Epithelial cell of prostate (primary cell): ENCODE data around the gene MDGA2.
"Not testable (repeated sequence)": the region's sequence is repeated elsewhere in the genome, so short reads cannot be mapped to it uniquely, and the experiment has no call there.

Experiments used
- DNase-seq: peaks from one replicate; pipeline ENCODE4 v3.0.0-alpha.2; 2011; ENCODE audit warnings: low read depth, low spot score
- H3K27ac ChIP-seq: fragments of 450-650 bp; 2 replicates; pipeline ENCODE4 v1.5.1; 2017; ENCODE audit warnings: mild to moderate bottlenecking

MDGA2 gene

DNA sequence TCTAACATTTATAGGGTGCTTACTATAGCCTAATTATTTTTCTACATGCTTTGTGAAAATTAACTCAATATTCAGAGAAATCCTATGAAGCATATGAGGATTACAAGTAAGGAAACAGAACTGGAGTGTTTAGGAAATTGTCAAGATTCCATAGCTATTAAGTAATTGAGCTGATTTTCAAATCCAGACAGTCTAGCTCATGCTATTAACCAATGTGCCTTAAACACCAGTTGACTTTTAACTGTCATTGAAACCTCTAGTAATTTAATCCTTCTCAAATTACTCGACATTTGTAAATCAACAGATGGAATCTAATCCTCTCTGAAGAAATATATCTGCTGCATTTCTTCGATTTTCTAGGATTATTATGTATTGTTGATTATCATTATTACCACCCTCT lies 488.9 kb downstream of the MDGA2 start:
- H3K27ac ChIP-seq: no peak overlapping the region
- DNase-seq: no peak

- DNase-seq: no peak
- no peak overlapping the region for H3K27ac ChIP-seq
Observed at GRCh38 chr14:47179906-47180305, 495.5 kb downstream of the MDGA2 start.

DNA sequence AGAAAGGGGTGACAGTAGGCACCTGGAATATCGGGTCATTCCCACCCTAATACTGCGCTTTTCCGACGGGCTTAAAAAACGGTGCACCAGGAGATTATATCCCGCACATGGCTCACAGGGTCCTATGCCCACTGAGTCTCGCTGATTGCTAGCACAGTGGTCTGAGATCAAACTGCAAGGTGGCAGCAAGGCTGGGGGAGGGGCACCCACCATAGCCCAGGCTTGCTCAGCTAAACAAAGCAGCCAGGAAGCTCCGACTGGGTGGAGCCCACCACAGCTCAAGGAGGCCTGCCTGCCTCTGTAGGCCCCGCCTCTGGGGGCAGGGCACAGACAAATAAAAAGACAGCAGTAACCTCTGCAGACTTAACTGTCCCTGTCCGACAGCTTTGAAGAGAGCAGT lies 503.5 kb downstream of the MDGA2 start:
- H3K27ac ChIP-seq, DNase-seq: not testable (repeated sequence)

DNA sequence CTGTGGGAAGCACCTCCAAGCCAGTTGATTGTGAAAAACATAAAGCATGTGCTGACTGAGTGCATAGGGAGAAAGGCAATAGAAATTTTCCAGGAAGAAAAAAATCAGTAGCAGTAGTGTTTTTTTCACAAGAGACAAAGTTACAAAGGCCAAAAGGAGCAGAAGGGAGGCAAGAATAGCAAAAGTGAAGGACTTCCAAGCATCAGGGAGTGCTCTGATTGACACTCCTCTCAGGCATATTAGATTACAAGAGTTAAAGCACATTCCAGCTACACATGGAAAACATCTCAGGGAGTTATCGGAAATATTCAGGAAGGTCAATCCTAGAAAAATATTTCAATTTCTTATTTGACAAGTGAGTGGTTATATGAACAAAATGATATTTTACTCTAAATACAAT lies 508.0 kb downstream of the MDGA2 start:
- no peak for DNase-seq
- no peak overlapping the region for H3K27ac ChIP-seq

GRCh38 chr14:47155395-47155794 lies 520.0 kb downstream of the MDGA2 start:
- no peak for DNase-seq

DNA sequence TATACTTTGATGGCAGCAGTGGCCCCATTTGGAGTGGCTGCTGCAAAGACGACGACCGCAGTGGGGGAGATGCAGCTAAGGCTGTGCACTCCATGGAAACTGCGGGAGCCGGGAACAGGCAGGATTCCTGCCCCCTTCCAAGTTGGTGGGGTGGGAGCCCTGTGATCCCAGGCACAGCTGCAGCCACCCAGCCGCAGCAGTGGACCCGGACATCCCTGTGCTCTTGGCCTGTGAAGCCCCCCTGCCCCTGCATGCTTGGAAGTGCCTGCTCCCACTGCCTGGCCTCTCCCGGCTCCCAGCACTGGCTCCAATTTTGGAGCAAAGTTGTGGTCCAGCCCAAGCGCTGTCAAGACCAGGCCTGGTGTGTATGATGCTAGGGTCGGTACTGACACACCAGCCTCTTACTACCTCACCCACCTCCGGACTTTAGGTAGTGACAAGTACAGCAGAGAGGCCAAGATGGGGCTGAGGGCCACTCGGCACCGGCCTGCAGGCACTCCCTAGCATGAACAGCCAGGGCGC lies 521.1 kb downstream of the MDGA2 start:
- no peak overlapping the region for H3K27ac ChIP-seq
- DNase-seq: no peak

More at GRCh38 chr14:47155395-47155794, 520.0 kb downstream of the MDGA2 start:
- no peak overlapping the region for H3K27ac ChIP-seq

- no peak for DNase-seq
- H3K27ac ChIP-seq: no peak overlapping the region
Observed at GRCh38 chr14:47153746-47154145, 521.7 kb downstream of the MDGA2 start.

DNA sequence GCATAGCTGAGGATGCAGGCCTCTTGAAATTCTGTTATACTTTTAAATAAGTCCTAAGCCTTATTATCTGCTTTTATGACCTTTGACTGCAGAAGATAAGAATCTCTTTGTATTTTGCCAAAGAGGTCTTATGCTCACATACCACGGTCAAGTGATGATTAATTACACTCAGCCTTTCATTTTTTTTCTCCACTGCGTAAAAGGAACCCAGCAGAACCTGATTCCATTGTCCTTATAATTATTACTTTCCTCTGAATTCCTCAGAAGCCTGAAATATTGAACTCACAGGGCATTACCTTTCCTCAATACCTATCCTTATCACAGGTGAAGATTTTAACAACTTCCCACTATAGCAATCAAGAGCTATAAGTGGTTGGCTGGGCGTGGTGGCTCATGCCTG lies 525.1 kb downstream of the MDGA2 start:
- no peak for DNase-seq
- no peak overlapping the region for H3K27ac ChIP-seq

GRCh38 chr14:47149326-47149725 lies 526.1 kb downstream of the MDGA2 start:
- no peak overlapping the region for H3K27ac ChIP-seq
- no peak for DNase-seq

DNA sequence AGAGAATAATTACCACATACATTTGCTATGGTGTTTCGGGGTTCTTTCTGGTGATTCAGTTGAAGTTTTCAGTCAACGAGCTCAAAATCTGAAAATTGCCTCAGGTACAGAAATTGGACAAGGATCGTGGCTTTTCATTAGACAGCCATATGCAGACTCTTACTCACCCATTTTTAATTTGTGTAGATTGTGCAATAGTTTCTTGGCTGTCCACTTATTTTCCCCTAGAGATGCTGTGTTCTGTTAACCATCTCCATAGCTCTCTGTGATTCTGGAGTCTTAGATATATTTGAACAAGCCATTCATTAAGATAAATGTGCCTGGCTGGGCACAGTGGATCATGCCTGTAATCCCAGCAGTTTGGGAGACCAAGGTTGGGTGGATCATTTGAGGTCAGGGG lies 526.7 kb downstream of the MDGA2 start:
- no peak for DNase-seq
- H3K27ac ChIP-seq: no peak overlapping the region

GRCh38 chr14:47120645-47121044 lies 554.8 kb downstream of the MDGA2 start:
- no peak for DNase-seq
- H3K27ac ChIP-seq: no peak overlapping the region

GRCh38 chr14:47103771-47104170 lies 571.6 kb downstream of the MDGA2 start:
- H3K27ac ChIP-seq: no peak overlapping the region
- DNase-seq: no peak

DNA sequence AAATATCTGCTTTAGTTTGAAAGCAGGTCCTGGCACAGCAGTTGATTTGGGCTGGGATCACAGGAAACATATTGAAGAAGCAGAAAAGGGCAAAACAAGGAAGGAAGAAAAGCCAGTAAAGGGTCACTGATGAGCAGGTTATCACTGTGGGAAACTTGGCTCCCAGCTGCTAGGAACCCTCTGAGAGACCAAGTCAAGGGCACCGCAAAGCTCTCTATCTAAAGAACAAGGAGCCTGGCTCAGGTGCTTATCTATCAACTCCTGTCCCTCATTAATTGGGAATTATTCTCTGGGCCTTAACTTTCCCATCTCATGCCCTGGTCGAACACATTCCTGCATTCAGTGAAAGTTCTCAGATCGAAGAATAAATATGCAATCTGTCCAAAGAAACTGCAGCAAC lies 572.9 kb downstream of the MDGA2 start:
- no peak overlapping the region for H3K27ac ChIP-seq

GRCh38 chr14:47085678-47086077 lies 589.7 kb downstream of the MDGA2 start:
- DNase-seq: no peak

More for the DNA sequence above, 572.9 kb downstream of the MDGA2 start:
- no peak for DNase-seq

GRCh38 chr14:47065326-47065725 lies 610.1 kb downstream of the MDGA2 start:
- H3K27ac ChIP-seq: no peak overlapping the region
- no peak for DNase-seq

More at GRCh38 chr14:47085678-47086077, 589.7 kb downstream of the MDGA2 start:
- no peak overlapping the region for H3K27ac ChIP-seq

GRCh38 chr14:47060050-47060449 lies 615.4 kb downstream of the MDGA2 start:
- no peak for DNase-seq

GRCh38 chr14:47057364-47057763 lies 618.0 kb downstream of the MDGA2 start:
- H3K27ac ChIP-seq: no peak overlapping the region
- DNase-seq: no peak

More at GRCh38 chr14:47060050-47060449, 615.4 kb downstream of the MDGA2 start:
- H3K27ac ChIP-seq: no peak overlapping the region

DNA sequence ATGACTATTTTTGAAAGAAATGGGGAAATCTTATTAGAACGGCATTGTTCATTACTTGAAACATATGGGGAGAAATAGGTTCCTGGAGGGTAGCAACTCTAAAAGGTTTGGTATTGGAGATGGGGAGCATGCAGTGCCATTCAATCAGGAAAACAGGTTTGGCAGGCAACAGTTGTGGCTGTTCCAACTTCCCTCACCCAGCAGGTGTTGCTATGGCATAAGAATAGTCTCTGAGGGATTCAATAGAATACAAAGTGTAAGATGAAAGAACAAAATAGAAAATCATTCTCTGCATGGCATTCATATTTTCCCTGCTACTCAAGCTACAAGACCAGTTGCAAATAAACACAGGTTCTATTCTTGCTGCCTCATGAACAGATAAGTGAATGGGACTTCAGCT lies 630.6 kb downstream of the MDGA2 start:
- DNase-seq: no peak

GRCh38 chr14:47040550-47040949 lies 634.9 kb downstream of the MDGA2 start:
- H3K27ac ChIP-seq: no peak overlapping the region
- DNase-seq: peak; percentile 14

More for the DNA sequence above, 630.6 kb downstream of the MDGA2 start:
- no peak overlapping the region for H3K27ac ChIP-seq

DNA sequence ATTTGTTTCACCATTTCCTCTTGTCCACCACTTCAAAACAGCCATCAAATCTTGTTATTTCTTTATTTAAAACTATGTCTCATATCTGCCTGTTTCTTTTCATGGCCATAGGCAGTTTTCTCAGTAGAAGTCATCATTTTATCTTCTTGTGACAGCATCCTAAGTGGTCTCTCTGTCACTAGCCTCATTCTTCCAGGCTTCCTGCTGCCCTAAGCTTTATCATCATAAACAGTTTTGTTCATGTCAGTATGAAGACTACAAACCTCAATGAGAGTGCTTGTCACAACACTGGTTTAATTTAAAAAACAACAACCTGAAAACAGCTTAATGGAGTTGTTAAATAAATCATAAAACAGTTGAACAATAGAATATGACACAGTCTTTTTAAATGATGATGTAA lies 636.1 kb downstream of the MDGA2 start:
- no peak overlapping the region for H3K27ac ChIP-seq
- DNase-seq: no peak

- no peak overlapping the region for H3K27ac ChIP-seq
- DNase-seq: peak; percentile 22
Observed at GRCh38 chr14:47022721-47023120, 652.7 kb downstream of the MDGA2 start.

DNA sequence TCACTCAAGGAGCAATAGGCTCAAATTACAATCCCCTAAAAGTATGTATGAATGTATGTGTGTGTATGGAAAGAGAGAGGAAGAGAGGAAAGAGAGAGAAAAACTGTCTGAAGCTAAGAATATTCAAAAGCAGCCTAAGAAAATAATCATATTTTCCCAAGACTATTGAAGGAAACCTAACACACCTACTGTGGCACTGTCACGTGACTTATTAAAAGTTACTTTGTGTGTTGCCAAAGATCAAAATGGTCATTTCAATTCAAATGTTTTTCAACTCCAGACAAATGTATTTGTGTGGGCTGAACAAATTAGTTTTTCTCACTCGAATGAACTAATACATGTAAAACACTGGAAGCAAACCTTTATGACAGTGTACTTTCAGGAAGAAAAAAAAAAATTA lies 654.9 kb downstream of the MDGA2 start:
- DNase-seq: no peak
- H3K27ac ChIP-seq: no peak overlapping the region
